ENCODE measurements around the gene CLCF1. TPM values are rescaled to one million over a fixed set of nuclear protein-coding genes. Genes with fewer than 3 reads are reported as not detected.

Gene CLCF1
- total RNA-seq, 1 experiment from 2014 or later = 2.1 TPM

DNA sequence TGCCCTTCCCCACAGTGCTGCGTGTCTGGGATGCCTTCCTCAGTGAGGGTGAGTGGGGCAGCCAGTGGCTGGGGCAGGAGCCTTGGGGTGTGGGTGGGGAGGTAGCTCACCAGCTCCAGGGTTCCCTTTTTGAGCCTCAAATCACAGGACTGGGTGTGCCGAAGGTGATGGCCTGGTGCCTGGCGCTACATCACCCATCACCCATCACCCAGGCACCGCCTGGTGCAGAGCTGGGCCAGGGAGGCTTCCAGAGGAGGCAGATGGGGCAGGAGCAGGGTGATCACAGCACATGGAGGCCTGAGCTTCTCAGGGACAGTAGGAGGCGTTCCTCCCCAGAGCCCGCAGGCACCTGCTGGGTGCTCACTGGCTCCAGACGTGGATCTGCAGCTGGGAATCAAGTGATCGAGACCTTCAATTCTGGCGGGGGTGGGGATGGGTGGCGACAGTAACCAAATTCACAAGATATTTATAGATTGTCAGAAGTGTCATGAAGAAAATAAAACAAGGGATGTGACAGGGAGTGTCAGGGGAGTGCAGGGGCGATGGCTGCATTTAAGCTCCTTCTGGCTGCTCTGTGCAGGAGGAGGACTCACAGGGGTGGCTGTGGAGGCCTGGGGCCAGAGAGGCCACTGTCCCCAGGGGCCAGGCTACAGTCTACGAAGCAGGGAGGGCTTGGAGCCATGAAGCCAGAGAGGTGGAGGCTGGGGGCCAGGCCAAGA, 33.7 kb upstream of the CLCF1 start:
- Histone ChIP-seq H3K18ac (ENCODE audit: insufficient read length, low read depth, low read length) (no peak overlapping the region), H3T11ph (ENCODE audit: low read length) (no peak overlapping the region), H3K23me2 (ENCODE audit: insufficient read length, low read depth, low read length, poor library complexity, severe bottlenecking) (no peaks in the 10 kb centered on the region), H2AFZ (ENCODE audit: low read length) (no peak overlapping the region), H3K56ac (ENCODE audit: insufficient read length, low read depth, low read length) (no peak overlapping the region), H2BK120ac (ENCODE audit: low read depth, low read length, poor library complexity, severe bottlenecking) (no peak overlapping the region), H4K8ac (replicated peaks; ENCODE audit: insufficient read length, low read depth, low read length) (no peak overlapping the region), H3K9me3 (ENCODE audit: control insufficient read depth, low read depth, low read length) (no peaks in the 10 kb centered on the region), H3K27me3 (ENCODE audit: insufficient read depth, low read length) (no peaks in the 10 kb centered on the region), H4K91ac (ENCODE audit: insufficient read length, low read depth, low read length) (no peak overlapping the region), H2BK15ac (ENCODE audit: low read depth, low read length) (no peak overlapping the region), H3K4me1 (ENCODE audit: insufficient read depth, low read length) (no peaks in the 10 kb centered on the region), H2AK5ac (ENCODE audit: insufficient read length, low read length) (no peak overlapping the region), H3K79me2 (ENCODE audit: insufficient read depth, low read length) (no peaks in the 10 kb centered on the region), H4K5ac (ENCODE audit: insufficient read length, low read depth, low read length) (no peak overlapping the region), H2BK5ac (ENCODE audit: insufficient read length, low read length) (no peak overlapping the region), H3K23ac (ENCODE audit: insufficient read length, low read depth, low read length) (no peak overlapping the region), H2BK12ac (ENCODE audit: insufficient read length, low read depth, low read length) (no peak overlapping the region), H3K9ac (ENCODE audit: extremely low read depth, insufficient read length, low read length) (no peak overlapping the region), H3K4me2 (ENCODE audit: insufficient read depth, insufficient read length, low read length) (no peak overlapping the region), H3K27ac (ENCODE audit: insufficient read length, low read depth, low read length) (no peak overlapping the region), H4K20me1 (ENCODE audit: control insufficient read depth, insufficient read depth, insufficient read length) (no peaks in the 10 kb centered on the region), H3K14ac (ENCODE audit: insufficient read depth, low read length) (no peak overlapping the region), H3K79me1 (ENCODE audit: insufficient read depth, low read depth, low read length, poor library complexity, severe bottlenecking) (no peaks in the 10 kb centered on the region), H2BK20ac (ENCODE audit: low read depth, low read length, poor library complexity, severe bottlenecking) (no peak overlapping the region), H3K4ac (ENCODE audit: low read depth, low read length) (no peak overlapping the region)
- Mint-ChIP-seq H3K27me3 (ENCODE audit: low read depth) (peaks cover 31% of the 10 kb centered on the region), H3K4me3 (peak overlapping the region in 1 of 2 experiments; percentile 45; a peak in 1 of 5 replicates), H3K36me3 (ENCODE audit: insufficient read depth in 1 of 3, low read depth in 3 of 3) (no peaks in the 10 kb centered on the region), H3K27ac (no peak overlapping the region; a peak in 1 of 7 replicates), H3K4me1 (peaks cover 14 to 25% of the 10 kb centered on the region in 2 experiments), H3K9me3 (no peaks in the 10 kb centered on the region)
- no CpG with 5 or more reads among the region's 12 CpGs for WGBS (ENCODE audit: extremely low coverage, insufficient read length, low lambda C conversion rate)
- TF ChIP-seq CTCF (conservative IDR thresholded peaks at IDR 0.05) = no peak
- DNase-seq = no peak

All from H9 (cell line).